ENCODE data around the gene GPR141. TPM values are rescaled to one million over a fixed set of nuclear protein-coding genes. Genes with fewer than 3 reads are reported as not detected.

GPR141 gene
- total and polyA plus RNA-seq, 2 experiments from 2014 or later: 0.51 TPM; not detected in 1

DNA sequence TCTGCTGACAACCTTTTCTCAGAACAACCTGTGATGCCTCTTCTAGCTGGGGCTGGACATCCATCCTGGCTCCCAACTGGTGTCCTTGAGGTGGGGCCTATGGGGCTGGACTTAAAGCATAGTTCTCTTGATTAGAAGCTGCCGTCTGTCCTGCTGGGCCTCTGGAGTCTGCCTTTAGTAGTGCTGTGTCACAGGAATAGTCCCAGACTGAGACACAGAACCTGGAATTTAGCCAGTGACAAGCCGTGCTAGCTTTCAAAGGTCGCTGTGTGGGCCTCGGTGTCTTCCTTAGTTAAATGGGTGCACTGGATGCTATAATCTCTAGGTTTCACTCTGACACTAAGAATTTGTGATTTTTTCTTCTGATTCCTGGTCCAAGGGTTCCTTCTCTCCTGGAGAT is 41.2 kb downstream of the GPR141 start:
- no peak overlapping the region for H3K4me3 ChIP-seq
- H3K36me3 ChIP-seq: no peaks in the 10 kb centered on the region
- H3K27me3 ChIP-seq: no peaks in the 10 kb centered on the region
- no peaks in the 10 kb centered on the region for H3K9me3 ChIP-seq (ENCODE audit: low read depth)
- H3K4me1 ChIP-seq (ENCODE audit: low read depth): no peaks in the 10 kb centered on the region
- no peak for DNase-seq (ENCODE audit: low read depth in 1 of 2, low spot score in 1 of 2)
- TF ChIP-seq, protein P1, sequence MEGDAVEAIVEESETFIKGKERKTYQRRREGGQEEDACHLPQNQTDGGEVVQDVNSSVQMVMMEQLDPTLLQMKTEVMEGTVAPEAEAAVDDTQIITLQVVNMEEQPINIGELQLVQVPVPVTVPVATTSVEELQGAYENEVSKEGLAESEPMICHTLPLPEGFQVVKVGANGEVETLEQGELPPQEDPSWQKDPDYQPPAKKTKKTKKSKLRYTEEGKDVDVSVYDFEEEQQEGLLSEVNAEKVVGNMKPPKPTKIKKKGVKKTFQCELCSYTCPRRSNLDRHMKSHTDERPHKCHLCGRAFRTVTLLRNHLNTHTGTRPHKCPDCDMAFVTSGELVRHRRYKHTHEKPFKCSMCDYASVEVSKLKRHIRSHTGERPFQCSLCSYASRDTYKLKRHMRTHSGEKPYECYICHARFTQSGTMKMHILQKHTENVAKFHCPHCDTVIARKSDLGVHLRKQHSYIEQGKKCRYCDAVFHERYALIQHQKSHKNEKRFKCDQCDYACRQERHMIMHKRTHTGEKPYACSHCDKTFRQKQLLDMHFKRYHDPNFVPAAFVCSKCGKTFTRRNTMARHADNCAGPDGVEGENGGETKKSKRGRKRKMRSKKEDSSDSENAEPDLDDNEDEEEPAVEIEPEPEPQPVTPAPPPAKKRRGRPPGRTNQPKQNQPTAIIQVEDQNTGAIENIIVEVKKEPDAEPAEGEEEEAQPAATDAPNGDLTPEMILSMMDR (IDR thresholded peaks at IDR 0.05; ENCODE audit: low read depth, low read length): no peak
- no peak overlapping the region for H3K27ac ChIP-seq

DNA sequence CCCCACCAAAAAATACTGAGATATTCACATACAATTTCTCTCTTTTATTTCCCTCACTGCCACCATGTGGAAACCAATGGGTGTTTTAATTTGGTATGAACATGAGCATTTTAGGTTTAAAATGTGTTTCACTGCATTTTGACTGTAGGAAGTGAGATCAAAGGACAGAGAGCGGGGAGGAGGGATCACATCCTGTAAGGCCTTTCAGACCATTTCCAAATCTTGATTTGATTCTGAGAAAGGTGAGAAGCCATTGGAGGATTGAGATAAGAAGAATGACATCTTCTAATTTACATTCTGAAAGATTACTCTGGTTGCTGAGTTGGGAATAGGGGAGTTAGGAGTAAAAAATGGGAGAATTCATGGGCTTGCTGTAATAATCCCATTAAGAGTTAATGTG is 42.5 kb downstream of the GPR141 start:
- Histone ChIP-seq H3K27ac (no peak overlapping the region), H3K4me1 (ENCODE audit: low read depth) (no peaks in the 10 kb centered on the region), H3K9me3 (ENCODE audit: low read depth) (no peaks in the 10 kb centered on the region), H3K36me3 (no peaks in the 10 kb centered on the region), H3K27me3 (no peaks in the 10 kb centered on the region), H3K4me3 (no peak overlapping the region)
- DNase-seq (ENCODE audit: low read depth in 1 of 2, low spot score in 1 of 2): no peak
- TF ChIP-seq, protein P1 (IDR thresholded peaks at IDR 0.05; ENCODE audit: low read depth, low read length): no peak

DNA sequence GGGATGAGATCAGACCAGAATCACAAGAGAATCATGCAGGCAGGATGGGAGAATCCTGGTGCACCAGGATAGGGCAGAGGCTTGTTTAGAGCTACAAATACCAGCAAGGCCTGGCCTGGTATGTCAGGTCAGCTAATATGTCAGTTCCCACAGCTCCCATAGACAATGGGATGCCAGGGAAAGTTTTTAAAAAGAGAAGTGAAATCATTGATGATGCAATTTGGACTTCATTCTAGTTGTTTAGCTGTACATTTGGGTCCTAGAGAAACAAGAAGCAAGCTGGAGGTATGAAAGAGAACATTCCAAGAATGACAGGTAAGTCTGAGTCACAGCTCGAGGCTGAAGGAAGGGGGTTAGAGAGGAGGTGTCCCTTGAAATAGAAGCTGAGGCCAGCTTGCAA is 45.2 kb downstream of the GPR141 start:
- no peak overlapping the region for H3K27ac ChIP-seq
- no peaks in the 10 kb centered on the region for H3K27me3 ChIP-seq
- H3K9me3 ChIP-seq (ENCODE audit: low read depth): no peaks in the 10 kb centered on the region
- no peaks in the 10 kb centered on the region for H3K4me1 ChIP-seq (ENCODE audit: low read depth)
- no peak for DNase-seq (ENCODE audit: low read depth in 1 of 2, low spot score in 1 of 2)
- no peaks in the 10 kb centered on the region for H3K36me3 ChIP-seq
- H3K4me3 ChIP-seq: no peak overlapping the region
- TF ChIP-seq, protein P1 (IDR thresholded peaks at IDR 0.05; ENCODE audit: low read depth, low read length): no peak

DNA sequence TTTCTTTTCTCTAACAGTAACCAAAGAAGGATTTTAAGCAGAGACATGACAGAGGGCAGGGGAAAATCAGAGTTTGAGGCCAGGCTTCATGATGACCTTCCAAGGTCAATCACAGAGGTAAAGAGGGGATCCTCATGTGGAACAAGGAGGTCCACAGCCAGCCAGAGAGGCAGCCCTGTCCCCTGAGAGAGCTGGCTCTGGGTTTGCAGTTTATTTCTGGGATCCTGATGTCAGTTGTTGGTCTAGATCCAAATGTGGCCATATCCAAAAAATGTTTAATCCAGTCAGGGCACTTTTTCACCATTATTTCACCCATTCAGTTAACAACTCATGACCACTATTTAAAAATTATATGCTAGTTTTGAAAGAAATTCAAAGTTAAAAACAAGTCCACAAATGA is 45.6 kb downstream of the GPR141 start:
- DNase-seq (ENCODE audit: low read depth in 1 of 2, low spot score in 1 of 2): no peak
- no peaks in the 10 kb centered on the region for H3K4me1 ChIP-seq (ENCODE audit: low read depth)
- no peaks in the 10 kb centered on the region for H3K9me3 ChIP-seq (ENCODE audit: low read depth)
- H3K27ac ChIP-seq: no peak overlapping the region
- H3K36me3 ChIP-seq: no peaks in the 10 kb centered on the region
- H3K4me3 ChIP-seq: no peak overlapping the region
- TF ChIP-seq, protein P1 (IDR thresholded peaks at IDR 0.05; ENCODE audit: low read depth, low read length): no peak
- H3K27me3 ChIP-seq: no peaks in the 10 kb centered on the region

DNA sequence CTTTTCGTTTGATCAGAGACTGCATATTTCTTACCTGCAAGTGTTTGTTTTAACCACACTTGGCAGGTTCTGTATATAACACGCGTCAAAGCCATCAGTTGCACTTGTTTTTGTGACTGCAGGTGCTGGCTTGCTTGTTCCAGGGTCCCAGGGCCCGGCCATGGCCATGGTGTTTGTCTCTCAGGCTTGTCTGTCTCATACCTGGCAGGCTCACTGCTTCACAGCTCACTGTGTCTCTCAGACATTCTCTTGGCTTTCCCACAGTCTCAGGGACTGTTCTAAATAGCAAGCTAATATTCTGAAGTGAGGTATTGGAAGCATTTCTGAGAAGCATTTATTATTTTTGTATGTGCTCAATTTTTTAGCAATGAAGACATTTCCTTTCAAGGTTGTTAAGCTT is 46.9 kb downstream of the GPR141 start:
- H3K4me3 ChIP-seq: no peak overlapping the region
- H3K4me1 ChIP-seq (ENCODE audit: low read depth): no peaks in the 10 kb centered on the region
- TF ChIP-seq, protein P1 (IDR thresholded peaks at IDR 0.05; ENCODE audit: low read depth, low read length): no peak
- H3K27me3 ChIP-seq: no peaks in the 10 kb centered on the region
- DNase-seq (ENCODE audit: low read depth in 1 of 2, low spot score in 1 of 2): no peak
- no peaks in the 10 kb centered on the region for H3K36me3 ChIP-seq
- no peaks in the 10 kb centered on the region for H3K9me3 ChIP-seq (ENCODE audit: low read depth)
- H3K27ac ChIP-seq: no peak overlapping the region

DNA sequence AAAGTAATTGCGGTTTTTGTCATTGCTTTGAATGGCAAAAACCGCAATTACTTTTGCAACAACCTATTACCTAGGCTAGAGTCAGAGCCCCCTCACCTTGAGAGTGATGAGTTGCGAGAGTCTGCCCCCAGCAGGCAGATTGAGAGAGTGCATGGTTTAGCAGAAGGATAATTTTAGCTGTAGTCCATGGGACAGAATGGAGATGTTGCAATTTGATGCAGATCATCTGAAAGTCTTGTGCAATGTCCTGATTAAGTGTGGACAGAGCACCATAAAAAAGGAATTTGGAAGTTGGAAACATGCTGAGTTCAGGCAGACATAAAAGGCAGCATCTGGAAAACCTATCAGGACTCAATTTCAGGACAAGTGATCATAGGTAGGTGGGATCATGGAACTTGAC is 48.7 kb downstream of the GPR141 start:
- Histone ChIP-seq H3K4me3 (no peak overlapping the region), H3K27ac (no peak overlapping the region), H3K4me1 (ENCODE audit: low read depth) (no peaks in the 10 kb centered on the region), H3K36me3 (no peaks in the 10 kb centered on the region), H3K9me3 (ENCODE audit: low read depth) (no peaks in the 10 kb centered on the region), H3K27me3 (no peaks in the 10 kb centered on the region)
- TF ChIP-seq, protein P1 (IDR thresholded peaks at IDR 0.05; ENCODE audit: low read depth, low read length): peak; percentile 36
- peak; percentile 53 to 75 for DNase-seq (ENCODE audit: low read depth in 1 of 2, low spot score in 1 of 2)

All from cardiac muscle cell (in vitro differentiated cells and primary cell).